ENCODE data around the gene FITM1. TPM values are rescaled to one million over a fixed set of nuclear protein-coding genes. Genes with fewer than 3 reads are reported as not detected.

FITM1 gene
- total RNA-seq, 1 experiment from 2014 or later, result 0.46 TPM

DNA sequence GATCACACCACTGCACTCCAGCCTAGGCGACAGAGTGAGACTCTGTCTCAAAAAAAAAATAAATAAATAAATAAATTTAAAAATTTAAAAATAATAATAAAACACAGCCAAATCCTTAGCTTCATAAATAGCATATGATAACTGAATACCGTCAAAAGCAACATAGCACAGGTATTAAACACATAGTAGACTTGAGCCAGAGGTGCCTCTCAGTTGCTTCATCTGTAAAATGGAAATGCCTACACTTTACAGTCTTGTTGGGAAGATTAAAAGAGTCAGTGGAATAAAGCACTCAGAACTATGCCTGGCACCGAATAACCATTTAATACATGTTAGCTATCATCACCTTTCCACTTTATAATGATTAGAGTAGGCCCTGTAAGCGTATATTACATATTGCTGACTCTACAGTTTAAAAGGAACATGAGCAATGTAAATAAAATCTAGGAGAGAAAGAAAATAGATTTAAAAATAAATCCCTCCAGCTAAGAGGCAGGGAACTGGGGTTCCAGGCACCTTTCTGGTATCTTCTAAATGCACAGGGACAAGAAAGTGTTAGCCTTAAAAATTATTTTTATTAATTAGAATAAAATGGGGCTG is 23.7 kb upstream of the FITM1 start:
- no peak overlapping the region for H3K4me3 ChIP-seq (ENCODE audit: low read depth in 2 of 2, low read length in 2 of 2)
- H3K27me3 ChIP-seq (ENCODE audit: control insufficient read depth, insufficient read depth, low read length), result no peaks in the 10 kb centered on the region
- no peaks in the 10 kb centered on the region for H3K4me1 ChIP-seq (ENCODE audit: control insufficient read depth, insufficient read depth, low read length)
- DNase-seq (ENCODE audit: low read depth, low spot score) (no peak), ATAC-seq (no peak)
- no peak overlapping the region for H3K27ac ChIP-seq (ENCODE audit: low read length)
- CTCF ChIA-PET, result interaction anchor here (2.5 kb wide), 1 partner anchor 49 kb away, joined by 37 read pairs; no protein-coding TSS in a partner anchor
- H3K9me3 ChIP-seq (ENCODE audit: control insufficient read depth, insufficient read depth, low read depth, low read length), result no peaks in the 10 kb centered on the region
- POLR2A ChIA-PET, result no interaction called here
- intact Hi-C loops (cut with micrococcal nuclease; ENCODE audit: unreplicated experiment) (no loop called here), in situ Hi-C loops (cut with HindIII; ENCODE audit: low pct_unique_long_range_greater_than_20kb, low sequenced_read_pairs) (no loop called here)
- H3K36me3 ChIP-seq (ENCODE audit: control insufficient read depth, insufficient read depth, low read length), result no peaks in the 10 kb centered on the region
- no TSS peak for BruUV-seq (replicated peaks)
- TF ChIP-seq CTCF (IDR thresholded peaks at IDR 0.05) (no peak), POLR2AphosphoS5 (IDR thresholded peaks at IDR 0.05; ENCODE audit: low read depth, low read length) (no peak), TCF7L2 (IDR thresholded peaks at IDR 0.05; ENCODE audit: low read depth, low read length) (no peak), REST (IDR thresholded peaks at IDR 0.05; ENCODE audit: insufficient read depth in 1 of 2, low read depth in 2 of 2, low read length in 1 of 2) (no peak), SIN3A (IDR thresholded peaks at IDR 0.05; ENCODE audit: borderline replicate concordance, insufficient read depth, low read depth, low read length) (no peak)

DNA sequence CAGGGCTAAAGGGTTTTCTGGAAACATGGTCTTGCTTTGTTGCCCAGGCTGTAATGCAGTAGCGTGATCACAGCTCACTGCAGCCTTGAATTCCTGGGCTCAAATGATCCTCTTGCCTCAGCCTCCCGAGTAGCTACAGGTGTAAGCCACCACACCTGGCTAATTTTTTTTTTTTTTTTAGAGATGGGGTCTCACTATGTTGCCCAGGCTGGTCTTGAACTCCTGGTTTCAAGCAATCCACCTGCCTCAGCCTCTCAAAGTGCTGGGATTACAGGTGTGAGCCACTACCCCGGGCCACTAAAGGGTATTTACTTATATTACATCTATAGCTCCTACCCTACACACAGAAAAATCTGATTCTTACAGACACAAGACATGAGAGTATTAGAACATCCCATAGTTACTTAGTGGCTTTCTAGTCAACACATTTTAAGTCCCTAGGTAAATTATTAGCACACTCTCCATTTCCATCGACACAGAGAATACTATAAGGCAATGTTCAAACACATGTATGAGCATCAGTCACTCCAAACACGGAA is 22.1 kb upstream of the FITM1 start:
- no peak for DNase-seq (ENCODE audit: low read depth, low spot score)
- intact Hi-C loops (cut with micrococcal nuclease; ENCODE audit: unreplicated experiment), result loop anchor here (2.0 kb wide), 1 partner anchor 50 kb away; no protein-coding TSS in a partner anchor
- no peaks in the 10 kb centered on the region; the same call in 1 of the 2 replicates for H3K36me3 ChIP-seq (ENCODE audit: control insufficient read depth, insufficient read depth, low read length)
- ChIA-PET POLR2A (no interaction called here), CTCF (interaction anchor here (0.7 to 2.5 kb wide), 7 partner anchors 11 to 57 kb away, joined by 3 to 37 read pairs (median 5); partner anchors contain the start of genes CARMIL3, PCK2 and PSME2)
- no peak overlapping the region for H3K4me3 ChIP-seq (ENCODE audit: low read depth in 2 of 2, low read length in 2 of 2)
- in situ Hi-C loops (cut with HindIII; ENCODE audit: low pct_unique_long_range_greater_than_20kb, low sequenced_read_pairs), result no loop called here
- no TSS peak for BruUV-seq (replicated peaks)
- no peaks in the 10 kb centered on the region for H3K9me3 ChIP-seq (ENCODE audit: control insufficient read depth, insufficient read depth, low read depth, low read length)
- peak; percentile 33; the same call in 1 of the 2 replicates for ATAC-seq
- TF ChIP-seq TCF7L2 (IDR thresholded peaks at IDR 0.05; ENCODE audit: low read depth, low read length) (no peak), SIN3A (IDR thresholded peaks at IDR 0.05; ENCODE audit: borderline replicate concordance, insufficient read depth, low read depth, low read length) (no peak), POLR2AphosphoS5 (IDR thresholded peaks at IDR 0.05; ENCODE audit: low read depth, low read length) (no peak), REST (IDR thresholded peaks at IDR 0.05; ENCODE audit: insufficient read depth in 1 of 2, low read depth in 2 of 2, low read length in 1 of 2) (no peak), CTCF (IDR thresholded peaks at IDR 0.05) (no peak)
- H3K27ac ChIP-seq (ENCODE audit: low read length), result no peak overlapping the region
- H3K27me3 ChIP-seq (ENCODE audit: control insufficient read depth, insufficient read depth, low read length), result no peaks in the 10 kb centered on the region
- no peaks in the 10 kb centered on the region for H3K4me1 ChIP-seq (ENCODE audit: control insufficient read depth, insufficient read depth, low read length)

Data from Panc1 (cell line).